Left ventricle myocardium inferior (tissue), 1 donor: ENCODE measurements around the gene SH3D21. TPM values are rescaled to one million over a fixed set of nuclear protein-coding genes. Genes with fewer than 3 reads are reported as not detected.

Experiments used
- DNase-seq: peaks from one replicate; pipeline ENCODE4 v3.0.0-alpha.2; 2020
- H3K27ac ChIP-seq: fragments of 200-600 bp; replicated peaks from 2 replicates; pipeline ENCODE4 v1.8.0; 2021
- H3K27me3 ChIP-seq: fragments of 200-600 bp; 2 replicates; pipeline ENCODE4 v1.8.0; 2021; ENCODE audit warnings: low read depth
- H3K36me3 ChIP-seq: fragments of 200-600 bp; 2 replicates; pipeline ENCODE4 v1.8.0; 2021
- H3K4me1 ChIP-seq: fragments of 200-600 bp; 2 replicates; pipeline ENCODE4 v1.8.0; 2021
- H3K4me3 ChIP-seq: fragments of 200-600 bp; 2 replicates; pipeline ENCODE4 v1.8.0; 2021; ENCODE audit warnings: mild to moderate bottlenecking, moderate library complexity
- H3K9me3 ChIP-seq: fragments of 200-600 bp; replicated peaks from 2 replicates; pipeline ENCODE4 v1.8.0; 2021
- intact Hi-C: fragments of 100-400 bp; cut with micrococcal nuclease; formaldehyde crosslinking; loops from one replicate; pipeline ENCODE4 v1.11.0; 2022
- total RNA-seq: library from RNA; stranded (reverse); fragmentation: NEBNext Ultra II Directional; extraction: Animal tissue kit (Norgen Biotek cat#: 25700); gene quantifications from one replicate; pipeline ENCODE4 v1.2.1, GENCODE V29; 2021
- TF ChIP-seq, protein P1 (sequence below): fragments of 200-600 bp; IDR thresholded peaks from 2 replicates; pipeline ENCODE4 v1.8.0; 2021; ENCODE audit warnings: antibody characterized with exemption, mild to moderate bottlenecking, borderline replicate concordance
- donor health status: DM: no; HTN: yes; CAD: no; lungs with severe emphysema.

Gene SH3D21
- total RNA-seq, 1 donor from 2014 or later = 1.9 TPM

DNA sequence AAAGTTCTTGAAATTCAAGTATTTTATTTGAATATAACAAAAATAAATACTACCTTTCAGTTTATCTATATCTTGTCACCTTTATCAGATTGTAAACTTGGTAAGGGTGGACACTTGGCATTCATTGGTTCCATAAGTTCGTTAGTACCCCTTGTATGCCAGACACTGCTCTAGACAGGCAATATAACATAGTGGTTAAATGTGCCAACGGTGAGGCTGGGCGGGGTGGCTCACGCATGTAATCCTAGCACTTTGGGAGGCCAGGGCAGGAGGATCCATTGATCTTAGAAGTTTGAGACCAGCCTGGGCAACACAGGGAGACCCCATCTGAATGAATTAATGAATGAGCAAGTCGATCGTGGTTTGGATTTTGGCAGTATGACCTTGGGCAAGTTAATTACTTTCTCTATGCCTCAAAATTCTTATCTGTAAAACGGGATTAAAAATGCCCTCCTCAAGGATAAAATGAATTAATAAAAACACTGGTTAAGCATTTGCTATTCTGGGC is 26.3 kb upstream of the SH3D21 start:
- Histone ChIP-seq H3K4me3 (no peak overlapping the region), H3K36me3 (peaks cover 20% of the 10 kb centered on the region), H3K27me3 (no peaks in the 10 kb centered on the region), H3K4me1 (peaks cover 89% of the 10 kb centered on the region), H3K9me3 (no peaks in the 10 kb centered on the region), H3K27ac (peak overlapping the region; percentile 73)
- no peak for DNase-seq
- intact Hi-C loops = loop anchor here (10.0 kb wide), 3 partner anchors 55 to 185 kb away; partner anchors contain the start of genes THRAP3 and TRAPPC3
- TF ChIP-seq, protein P1, sequence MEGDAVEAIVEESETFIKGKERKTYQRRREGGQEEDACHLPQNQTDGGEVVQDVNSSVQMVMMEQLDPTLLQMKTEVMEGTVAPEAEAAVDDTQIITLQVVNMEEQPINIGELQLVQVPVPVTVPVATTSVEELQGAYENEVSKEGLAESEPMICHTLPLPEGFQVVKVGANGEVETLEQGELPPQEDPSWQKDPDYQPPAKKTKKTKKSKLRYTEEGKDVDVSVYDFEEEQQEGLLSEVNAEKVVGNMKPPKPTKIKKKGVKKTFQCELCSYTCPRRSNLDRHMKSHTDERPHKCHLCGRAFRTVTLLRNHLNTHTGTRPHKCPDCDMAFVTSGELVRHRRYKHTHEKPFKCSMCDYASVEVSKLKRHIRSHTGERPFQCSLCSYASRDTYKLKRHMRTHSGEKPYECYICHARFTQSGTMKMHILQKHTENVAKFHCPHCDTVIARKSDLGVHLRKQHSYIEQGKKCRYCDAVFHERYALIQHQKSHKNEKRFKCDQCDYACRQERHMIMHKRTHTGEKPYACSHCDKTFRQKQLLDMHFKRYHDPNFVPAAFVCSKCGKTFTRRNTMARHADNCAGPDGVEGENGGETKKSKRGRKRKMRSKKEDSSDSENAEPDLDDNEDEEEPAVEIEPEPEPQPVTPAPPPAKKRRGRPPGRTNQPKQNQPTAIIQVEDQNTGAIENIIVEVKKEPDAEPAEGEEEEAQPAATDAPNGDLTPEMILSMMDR = no peak

- TF ChIP-seq, protein P1 = no peak
- no peak for DNase-seq
- Histone ChIP-seq H3K27me3 (no peaks in the 10 kb centered on the region), H3K27ac (peak overlapping the region; percentile 73), H3K4me3 (peak overlapping the region; percentile 4), H3K36me3 (peaks cover 55% of the 10 kb centered on the region), H3K9me3 (no peaks in the 10 kb centered on the region), H3K4me1 (peaks cover 94% of the 10 kb centered on the region)
- intact Hi-C loops = loop anchor here (10.0 kb wide), 3 partner anchors 59 to 189 kb away; partner anchors contain the start of genes THRAP3 and TRAPPC3
Measured at GRCh38 chr1:36284061-36284460, 22.1 kb upstream of the SH3D21 start.

DNA sequence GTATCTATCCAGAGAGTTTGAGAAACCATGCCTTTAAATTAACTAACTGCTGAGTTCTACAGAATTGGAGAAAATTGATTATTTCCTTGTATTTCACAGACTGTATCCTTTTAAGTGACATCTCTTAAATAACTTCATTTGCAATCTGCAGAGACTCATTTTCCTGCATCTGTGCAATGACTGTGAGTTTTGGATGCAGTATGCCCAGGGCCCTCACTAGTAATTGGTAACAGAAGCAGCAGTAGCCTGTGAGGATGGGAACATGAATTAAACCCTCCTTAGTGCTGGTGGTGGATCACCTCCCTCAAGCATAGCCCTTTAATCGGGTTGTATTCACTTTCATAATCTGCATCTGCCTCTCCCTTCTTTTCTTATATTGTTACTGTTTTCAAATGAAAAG is 21.7 kb upstream of the SH3D21 start:
- Histone ChIP-seq H3K27ac (peak overlapping the region; percentile 73), H3K4me3 (peak overlapping the region; percentile 4), H3K9me3 (no peaks in the 10 kb centered on the region), H3K36me3 (peaks cover 59% of the 10 kb centered on the region), H3K27me3 (no peaks in the 10 kb centered on the region), H3K4me1 (peaks cover 94% of the 10 kb centered on the region)
- no peak for DNase-seq
- intact Hi-C loops = loop anchor here (10.0 kb wide), 3 partner anchors 60 to 190 kb away; partner anchors contain the start of genes THRAP3 and TRAPPC3
- TF ChIP-seq, protein P1 = no peak

GRCh38 chr1:36285443-36286101 is 20.6 kb upstream of the SH3D21 start:
- Histone ChIP-seq H3K9me3 (no peaks in the 10 kb centered on the region), H3K27ac (peak overlapping the region; percentile 73), H3K4me1 (peaks cover 93% of the 10 kb centered on the region), H3K36me3 (peaks cover 70% of the 10 kb centered on the region), H3K27me3 (no peaks in the 10 kb centered on the region), H3K4me3 (peak overlapping the region; percentile 4)
- intact Hi-C loops = loop anchor here (10.0 kb wide), 3 partner anchors 61 to 191 kb away; partner anchors contain the start of genes THRAP3 and TRAPPC3
- no peak for DNase-seq
- TF ChIP-seq, protein P1 = peak; percentile 85

- H3K36me3 ChIP-seq = peaks cover 82% of the 10 kb centered on the region
- intact Hi-C loops = loop anchor here (10.0 kb wide), 3 partner anchors 62 to 192 kb away; partner anchors contain the start of genes THRAP3 and TRAPPC3
- no peaks in the 10 kb centered on the region for H3K27me3 ChIP-seq
- H3K4me1 ChIP-seq = peaks cover 89% of the 10 kb centered on the region
- no peaks in the 10 kb centered on the region for H3K9me3 ChIP-seq
- TF ChIP-seq, protein P1 = no peak
- no peak for DNase-seq
- H3K4me3 ChIP-seq = no peak overlapping the region
- H3K27ac ChIP-seq = peak overlapping the region; percentile 73
Measured at GRCh38 chr1:36286802-36287201, 19.4 kb upstream of the SH3D21 start.
